ENCODE results near the gene DCAF11.

The DCAF11 gene

DNA sequence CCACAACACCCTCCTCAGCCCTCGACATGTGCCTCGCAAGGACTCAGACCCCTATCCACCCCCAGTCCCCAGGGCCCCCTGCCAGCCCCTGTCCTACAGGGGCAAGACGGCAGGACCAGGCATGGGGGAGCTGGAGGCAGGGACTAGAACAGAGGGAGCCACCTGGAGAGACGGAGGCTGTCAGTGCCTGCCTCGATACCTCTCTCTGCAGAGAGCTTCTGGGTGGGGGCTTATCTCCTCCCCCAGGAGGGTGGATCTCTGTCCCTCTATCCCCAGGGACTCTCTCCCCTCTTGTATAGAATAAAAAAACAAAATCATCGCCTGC is 45.2 kb upstream of the DCAF11 start:
- no peak overlapping the region for H3K27ac ChIP-seq

DNA sequence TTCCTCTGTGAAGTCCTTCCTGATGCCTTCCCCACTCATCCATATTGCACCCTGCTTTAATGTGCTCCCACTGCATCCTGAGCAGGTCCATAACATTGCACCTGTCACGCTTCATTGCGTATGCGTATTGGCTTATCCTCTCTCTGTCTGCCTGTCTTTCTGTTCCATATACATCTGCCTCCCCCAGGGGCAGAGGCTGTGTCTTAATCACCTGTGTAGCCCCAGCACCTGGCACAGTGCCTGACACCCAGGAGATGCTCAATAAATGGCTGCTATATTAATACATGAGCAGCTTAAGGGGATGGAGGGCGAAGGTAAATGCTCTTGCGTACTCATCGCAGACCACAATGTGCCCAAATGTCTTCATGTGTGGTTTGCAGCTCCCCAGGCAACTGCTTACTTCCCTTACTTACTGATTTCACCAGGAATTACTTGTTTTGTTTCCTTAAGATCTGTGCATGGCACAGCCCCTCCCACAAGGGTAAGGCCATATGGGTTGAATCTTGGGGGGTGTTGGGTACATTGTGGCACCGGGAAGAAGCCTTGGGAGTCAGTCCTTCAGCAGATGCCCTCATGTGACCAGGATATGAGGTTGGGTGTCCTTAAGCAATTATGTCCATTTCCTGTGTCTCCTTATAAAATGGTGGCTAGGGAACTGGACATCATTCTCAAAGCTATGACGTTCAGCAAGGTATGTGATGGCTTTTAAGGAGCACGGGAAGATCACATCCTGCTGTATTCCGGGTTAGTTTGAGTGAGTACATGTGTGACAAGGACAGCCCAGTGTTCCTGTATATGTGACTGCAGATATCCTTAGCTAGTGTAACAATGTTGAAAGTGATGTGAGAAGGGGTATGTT is 44.1 kb upstream of the DCAF11 start:
- TF ChIP-seq, protein P1, sequence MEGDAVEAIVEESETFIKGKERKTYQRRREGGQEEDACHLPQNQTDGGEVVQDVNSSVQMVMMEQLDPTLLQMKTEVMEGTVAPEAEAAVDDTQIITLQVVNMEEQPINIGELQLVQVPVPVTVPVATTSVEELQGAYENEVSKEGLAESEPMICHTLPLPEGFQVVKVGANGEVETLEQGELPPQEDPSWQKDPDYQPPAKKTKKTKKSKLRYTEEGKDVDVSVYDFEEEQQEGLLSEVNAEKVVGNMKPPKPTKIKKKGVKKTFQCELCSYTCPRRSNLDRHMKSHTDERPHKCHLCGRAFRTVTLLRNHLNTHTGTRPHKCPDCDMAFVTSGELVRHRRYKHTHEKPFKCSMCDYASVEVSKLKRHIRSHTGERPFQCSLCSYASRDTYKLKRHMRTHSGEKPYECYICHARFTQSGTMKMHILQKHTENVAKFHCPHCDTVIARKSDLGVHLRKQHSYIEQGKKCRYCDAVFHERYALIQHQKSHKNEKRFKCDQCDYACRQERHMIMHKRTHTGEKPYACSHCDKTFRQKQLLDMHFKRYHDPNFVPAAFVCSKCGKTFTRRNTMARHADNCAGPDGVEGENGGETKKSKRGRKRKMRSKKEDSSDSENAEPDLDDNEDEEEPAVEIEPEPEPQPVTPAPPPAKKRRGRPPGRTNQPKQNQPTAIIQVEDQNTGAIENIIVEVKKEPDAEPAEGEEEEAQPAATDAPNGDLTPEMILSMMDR (conservative IDR thresholded peaks at IDR 0.05) = no peak
- TF ChIP-seq ZFX (IDR thresholded peaks at IDR 0.05) = no peak
- H3K27ac ChIP-seq = no peak overlapping the region

More for the DNA sequence above, 45.2 kb upstream of the DCAF11 start:
- TF ChIP-seq, protein P1 (conservative IDR thresholded peaks at IDR 0.05) = no peak

DNA sequence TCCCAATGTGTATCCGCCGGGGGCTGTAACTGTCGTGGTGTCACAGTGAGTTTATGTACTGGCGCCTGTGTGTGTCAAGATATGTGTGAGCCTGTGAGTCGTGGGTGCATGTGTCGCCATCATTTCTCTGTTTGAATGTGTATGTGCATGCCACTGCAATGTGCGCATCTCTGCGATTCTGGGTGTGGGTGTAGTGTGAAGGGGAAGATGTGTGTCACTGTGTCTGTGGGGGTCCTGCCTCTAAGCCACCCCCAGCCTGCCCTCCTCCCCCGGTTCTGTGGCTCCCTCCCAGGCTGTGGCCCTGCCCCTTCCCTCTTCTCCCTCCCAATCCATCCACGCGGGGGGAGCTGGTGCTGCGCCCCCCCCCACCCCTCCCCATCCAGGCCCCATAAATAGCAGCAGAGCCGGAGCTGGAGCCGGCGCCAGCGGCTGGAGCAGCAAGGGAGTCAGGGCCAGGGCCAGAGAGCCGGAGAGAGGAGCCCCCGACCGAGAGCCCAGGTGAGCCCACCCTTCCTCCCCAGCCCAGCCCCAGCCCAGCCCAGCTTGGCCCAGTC is 43.4 kb upstream of the DCAF11 start, which contains the start of gene CPNE6:
TSS of gene CPNE6 (plus strand) at position 419 of the 554 bp plus-strand sequence. CDS start 1,375 bp downstream, outside the sequence.
- no peak within 1 kb of the TSS for H3K27ac ChIP-seq
- TF ChIP-seq ZFX (IDR thresholded peaks at IDR 0.05) = no peak
- TF ChIP-seq, protein P1 (conservative IDR thresholded peaks at IDR 0.05) = no peak

DNA sequence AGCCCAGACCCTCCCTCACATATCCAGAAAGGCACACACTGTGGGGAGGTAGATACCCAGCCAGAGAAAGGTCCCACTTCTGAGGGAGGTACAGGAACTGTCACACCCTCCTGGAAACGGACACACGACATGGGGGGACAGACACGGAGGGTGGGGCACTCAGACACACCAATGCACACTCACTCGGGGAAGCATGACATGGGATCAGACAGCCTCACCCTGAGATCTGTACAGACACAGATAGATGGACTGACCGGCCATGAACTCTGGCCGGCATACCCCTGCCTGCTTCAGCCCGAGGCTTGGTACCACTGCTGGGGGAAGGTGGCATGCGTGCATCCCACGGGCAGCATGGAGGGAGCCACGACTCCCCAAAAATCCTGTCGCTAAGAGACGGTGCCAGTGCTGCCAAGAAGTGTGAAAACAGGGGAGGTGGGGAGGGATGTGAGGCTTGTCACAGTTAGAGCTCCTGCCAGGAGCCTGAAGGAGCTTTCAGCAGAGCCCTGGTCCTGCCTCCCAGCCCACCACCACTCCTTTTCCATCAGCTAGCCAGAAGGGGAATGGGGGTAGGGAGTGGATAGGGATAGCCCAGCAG is 42.6 kb upstream of the DCAF11 start:
- H3K27ac ChIP-seq = no peak overlapping the region
- TF ChIP-seq ZFX (IDR thresholded peaks at IDR 0.05) = no peak
- TF ChIP-seq, protein P1 (conservative IDR thresholded peaks at IDR 0.05) = no peak

- no peak for TF ChIP-seq ZFX (IDR thresholded peaks at IDR 0.05)
- TF ChIP-seq, protein P1 (conservative IDR thresholded peaks at IDR 0.05) = no peak
- H3K27ac ChIP-seq = 0 out of 2 replicates have a peak overlapping the region, but pooled peaks have one; percentile 8
These were observed 42.1 kb upstream of the DCAF11 start for GRCh38 chr14:24072436-24072835.

DNA sequence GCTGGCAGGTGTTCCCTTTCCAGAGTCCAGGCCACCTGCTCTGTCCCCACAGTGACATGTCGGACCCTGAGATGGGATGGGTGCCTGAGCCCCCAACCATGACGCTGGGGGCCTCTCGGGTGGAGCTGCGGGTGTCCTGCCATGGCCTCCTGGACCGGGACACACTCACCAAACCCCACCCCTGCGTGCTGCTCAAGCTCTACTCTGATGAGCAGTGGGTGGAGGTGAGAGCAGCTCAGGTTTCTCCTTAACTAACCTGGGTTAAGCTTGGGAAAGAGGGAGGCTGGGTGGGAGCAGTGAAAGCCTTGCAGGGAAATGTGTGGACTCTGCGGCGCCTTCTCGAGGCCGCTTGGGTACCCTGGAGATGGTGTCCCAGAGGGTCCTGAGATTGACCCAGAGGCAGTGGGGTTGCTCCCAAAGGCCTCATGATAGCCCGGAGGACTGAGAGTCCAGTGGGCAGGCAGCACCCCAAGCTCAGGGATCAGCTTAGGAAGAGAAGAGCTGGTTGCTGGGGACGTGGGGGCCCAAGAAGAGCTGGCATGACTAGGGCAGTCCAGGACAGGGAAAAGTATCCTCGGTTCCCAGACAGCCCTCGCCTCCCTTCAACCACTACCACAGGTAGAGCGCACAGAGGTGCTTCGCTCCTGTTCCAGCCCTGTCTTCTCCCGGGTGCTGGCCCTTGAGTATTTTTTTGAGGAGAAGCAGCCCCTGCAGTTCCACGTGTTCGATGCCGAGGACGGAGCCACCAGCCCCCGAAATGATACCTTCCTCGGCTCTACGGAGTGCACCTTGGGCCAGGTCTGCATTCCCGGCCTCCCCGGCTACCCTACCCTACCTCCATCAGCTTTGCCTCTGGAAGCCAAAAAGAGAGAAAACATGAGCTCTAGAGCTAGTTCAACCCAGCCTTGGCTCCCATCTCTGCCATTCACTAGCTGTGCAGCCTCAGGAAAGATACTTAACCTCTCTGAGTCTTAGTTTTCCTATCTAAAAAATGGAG is 41.4 kb upstream of the DCAF11 start:
- TF ChIP-seq, protein P1 (conservative IDR thresholded peaks at IDR 0.05) = no peak
- TF ChIP-seq ZFX (IDR thresholded peaks at IDR 0.05) = no peak

More for the DNA sequence above, 41.4 kb upstream of the DCAF11 start:
- 0 out of 2 replicates have a peak overlapping the region, but pooled peaks have one; percentile 8 for H3K27ac ChIP-seq
